H9 (cell line): ENCODE data around the gene IL3. TPM values are rescaled to one million over a fixed set of nuclear protein-coding genes. Genes with fewer than 3 reads are reported as not detected.

ENCODE experiments used
- DNase-seq: peaks from one replicate; pipeline ENCODE4 v3.0.0-alpha.2; 2017
- H2AFZ ChIP-seq: one replicate; pipeline ENCODE4 v1.6.1; 2013; ENCODE audit warnings: mild to moderate bottlenecking, low read length, control low read depth, moderate library complexity
- H2AK5ac ChIP-seq: 2 replicates; pipeline ENCODE4 v1.6.1; 2013; ENCODE audit warnings: low read length, control low read depth, mixed read lengths; ENCODE audit not compliant: insufficient read length
- H2BK120ac ChIP-seq: one replicate; pipeline ENCODE4 v1.6.1; 2013; ENCODE audit warnings: low read depth, mild to moderate bottlenecking, low read length, control low read depth, inconsistent platforms; ENCODE audit not compliant: poor library complexity, severe bottlenecking
- H2BK12ac ChIP-seq: 2 replicates; pipeline ENCODE4 v1.6.1; 2013; ENCODE audit warnings: low read length, control low read depth, mixed read lengths, low read depth; ENCODE audit not compliant: insufficient read length
- H2BK15ac ChIP-seq: 2 replicates; pipeline ENCODE4 v1.6.1; 2013; ENCODE audit warnings: low read depth, low read length, control low read depth
- H2BK20ac ChIP-seq: one replicate; pipeline ENCODE4 v1.6.1; 2013; ENCODE audit warnings: low read depth, mild to moderate bottlenecking, low read length, control low read depth, inconsistent platforms; ENCODE audit not compliant: poor library complexity, severe bottlenecking
- H2BK5ac ChIP-seq: 2 replicates; pipeline ENCODE4 v1.6.1; 2013; ENCODE audit warnings: low read length, control low read depth, mixed read lengths; ENCODE audit not compliant: insufficient read length
- H3K14ac ChIP-seq: 2 replicates; pipeline ENCODE4 v1.6.1; 2013; ENCODE audit warnings: low read length, control low read depth; ENCODE audit not compliant: insufficient read depth
- H3K18ac ChIP-seq: 2 replicates; pipeline ENCODE4 v1.6.1; 2013; ENCODE audit warnings: low read depth, mild to moderate bottlenecking, mixed read lengths, low read length, control low read depth; ENCODE audit not compliant: insufficient read length
- H3K23ac ChIP-seq: 2 replicates; pipeline ENCODE4 v1.6.1; 2013; ENCODE audit warnings: low read length, control low read depth, mixed read lengths, low read depth; ENCODE audit not compliant: insufficient read length
- H3K23me2 ChIP-seq: 2 replicates; pipeline ENCODE4 v1.6.1; 2013; ENCODE audit warnings: low read depth, mild to moderate bottlenecking, mixed read lengths, low read length, control low read depth; ENCODE audit not compliant: insufficient read length, poor library complexity, severe bottlenecking
- H3K27ac ChIP-seq: 2 replicates; pipeline ENCODE4 v1.5.1; 2013; ENCODE audit warnings: low read length, control low read depth, mixed read lengths, low read depth; ENCODE audit not compliant: insufficient read length
- H3K27me3 ChIP-seq: 2 replicates; pipeline ENCODE4 v1.6.1; 2013; ENCODE audit warnings: low read length, control low read depth, inconsistent platforms; ENCODE audit not compliant: insufficient read depth
- H3K4ac ChIP-seq: 2 replicates; pipeline ENCODE4 v1.6.1; 2013; ENCODE audit warnings: low read depth, mild to moderate bottlenecking, control low read depth, inconsistent platforms, low read length, moderate library complexity
- H3K4me1 ChIP-seq: 2 replicates; pipeline ENCODE4 v1.6.1; 2013; ENCODE audit warnings: low read length, control low read depth, inconsistent platforms; ENCODE audit not compliant: insufficient read depth
- H3K4me2 ChIP-seq: 2 replicates; pipeline ENCODE4 v1.6.1; 2013; ENCODE audit warnings: low read length, control low read depth, mixed read lengths; ENCODE audit not compliant: insufficient read length, insufficient read depth
- H3K56ac ChIP-seq: 2 replicates; pipeline ENCODE4 v1.6.1; 2013; ENCODE audit warnings: low read depth, mild to moderate bottlenecking, mixed read lengths, low read length, control low read depth; ENCODE audit not compliant: insufficient read length
- H3K79me1 ChIP-seq: 2 replicates; pipeline ENCODE4 v1.6.1; 2013; ENCODE audit warnings: low read depth, mild to moderate bottlenecking, moderate library complexity, low read length, control low read depth, inconsistent platforms; ENCODE audit not compliant: insufficient read depth, poor library complexity, severe bottlenecking
- H3K79me2 ChIP-seq: 2 replicates; pipeline ENCODE4 v1.6.1; 2013; ENCODE audit warnings: low read length, control low read depth, inconsistent platforms; ENCODE audit not compliant: insufficient read depth
- H3K9ac ChIP-seq: 2 replicates; pipeline ENCODE4 v1.6.1; 2013; ENCODE audit warnings: low read length, control low read depth, mixed read lengths; ENCODE audit not compliant: insufficient read length; ENCODE audit errors: extremely low read depth
- H3K9me3 ChIP-seq: one replicate; pipeline ENCODE4 v1.6.1; 2013; ENCODE audit warnings: low read depth, low read length, inconsistent platforms; ENCODE audit not compliant: control insufficient read depth
- H3T11ph ChIP-seq: one replicate; pipeline ENCODE4 v1.6.1; 2013; ENCODE audit warnings: mild to moderate bottlenecking, low read length, control low read depth, inconsistent platforms
- H4K20me1 ChIP-seq: one replicate; pipeline ENCODE4 v1.6.1; 2013; ENCODE audit not compliant: control insufficient read depth, insufficient read length, insufficient read depth
- H4K5ac ChIP-seq: 2 replicates; pipeline ENCODE4 v1.6.1; 2013; ENCODE audit warnings: low read depth, mild to moderate bottlenecking, mixed read lengths, low read length, control low read depth; ENCODE audit not compliant: insufficient read length
- H4K8ac ChIP-seq: replicated peaks from 2 replicates; pipeline ENCODE4 v1.6.1; 2013; ENCODE audit warnings: low read length, control low read depth, mixed read lengths, low read depth; ENCODE audit not compliant: insufficient read length
- H4K91ac ChIP-seq: 2 replicates; pipeline ENCODE4 v1.6.1; 2013; ENCODE audit warnings: low read depth, mild to moderate bottlenecking, moderate library complexity, mixed read lengths, low read length, control low read depth; ENCODE audit not compliant: insufficient read length
- H3K27ac Mint-ChIP-seq, 3 experiments: 2 replicates in 2 of 3; 3 replicates in 1 of 3; pipeline ENCODE4 v1.8.0; 2020 to 2021; ENCODE audit warnings: mixed read lengths in 3 of 3, mild to moderate bottlenecking in 1 of 3, moderate library complexity in 1 of 3
- H3K27me3 Mint-ChIP-seq: 2 replicates; pipeline ENCODE4 v1.8.0; 2021; ENCODE audit warnings: low read depth, mild to moderate bottlenecking, moderate library complexity, mixed read lengths
- H3K36me3 Mint-ChIP-seq, 3 experiments: 2 replicates in 2 of 3; 3 replicates in 1 of 3; pipeline ENCODE4 v1.8.0; 2020 to 2021; ENCODE audit warnings: low read depth in 3 of 3, mixed read lengths in 3 of 3; ENCODE audit not compliant: insufficient read depth in 1 of 3
- H3K4me1 Mint-ChIP-seq, 2 experiments: 2 replicates each; pipeline ENCODE4 v1.8.0; 2020; ENCODE audit warnings: mixed read lengths in 2 of 2
- H3K4me3 Mint-ChIP-seq, 2 experiments: 2 replicates in 1 of 2; 3 replicates in 1 of 2; pipeline ENCODE4 v1.8.0; 2020 to 2021; ENCODE audit warnings: mild to moderate bottlenecking in 2 of 2, mixed read lengths in 2 of 2, moderate library complexity in 1 of 2
- H3K9me3 Mint-ChIP-seq, 2 experiments: 2 replicates in 1 of 2; 3 replicates in 1 of 2; pipeline ENCODE4 v1.8.0; 2020; ENCODE audit warnings: mild to moderate bottlenecking in 2 of 2, mixed read lengths in 2 of 2, moderate library complexity in 1 of 2
- WGBS: extraction: QIAGEN DNeasy Blood & Tissue Kit; methylation state at CpG from one replicate; pipeline ENCODE4 v1.1.7; 2013; ENCODE audit warnings: missing lambda C conversion rate, low lambda C conversion rate, mixed read lengths; ENCODE audit not compliant: insufficient read length; ENCODE audit errors: extremely low coverage; 5-methylcytosine and 5-hydroxymethylcytosine counted together
- total RNA-seq: library from RNA; stranded (reverse); gene quantifications from 2 replicates; pipeline ENCODE4 v1.2.1, GENCODE V29; 2021
- TF ChIP-seq, protein P1 (sequence below): fragments of 200-600 bp; sonication (generic); conservative IDR thresholded peaks from 3 replicates; pipeline ENCODE4 v1.8.0; 2021; ENCODE audit warnings: antibody characterized with exemption, mild to moderate bottlenecking

The IL3 gene
- total RNA-seq, 1 experiment from 2014 or later = not detected

DNA sequence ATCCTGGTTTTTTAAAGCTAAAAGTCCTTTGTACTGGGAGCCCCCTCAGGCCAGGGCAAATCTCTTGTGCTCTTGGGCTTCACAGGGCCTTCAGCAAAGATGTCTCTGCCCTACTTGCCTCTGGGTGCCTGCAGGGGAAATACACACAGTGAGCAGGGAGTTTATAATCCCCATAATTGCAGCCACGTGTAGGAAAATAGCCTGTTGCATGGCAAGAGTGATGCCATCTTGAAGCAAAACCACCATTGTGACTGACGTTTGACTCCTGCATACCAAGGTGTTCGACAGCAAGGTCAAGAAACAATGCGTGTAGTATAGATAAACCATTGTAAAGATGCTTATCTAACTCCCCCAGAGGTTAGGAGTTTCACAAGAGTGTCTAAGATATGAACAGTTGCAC is 11.4 kb upstream of the IL3 start:
- no peaks in the 10 kb centered on the region for H3K36me3 Mint-ChIP-seq
- TF ChIP-seq, protein P1, sequence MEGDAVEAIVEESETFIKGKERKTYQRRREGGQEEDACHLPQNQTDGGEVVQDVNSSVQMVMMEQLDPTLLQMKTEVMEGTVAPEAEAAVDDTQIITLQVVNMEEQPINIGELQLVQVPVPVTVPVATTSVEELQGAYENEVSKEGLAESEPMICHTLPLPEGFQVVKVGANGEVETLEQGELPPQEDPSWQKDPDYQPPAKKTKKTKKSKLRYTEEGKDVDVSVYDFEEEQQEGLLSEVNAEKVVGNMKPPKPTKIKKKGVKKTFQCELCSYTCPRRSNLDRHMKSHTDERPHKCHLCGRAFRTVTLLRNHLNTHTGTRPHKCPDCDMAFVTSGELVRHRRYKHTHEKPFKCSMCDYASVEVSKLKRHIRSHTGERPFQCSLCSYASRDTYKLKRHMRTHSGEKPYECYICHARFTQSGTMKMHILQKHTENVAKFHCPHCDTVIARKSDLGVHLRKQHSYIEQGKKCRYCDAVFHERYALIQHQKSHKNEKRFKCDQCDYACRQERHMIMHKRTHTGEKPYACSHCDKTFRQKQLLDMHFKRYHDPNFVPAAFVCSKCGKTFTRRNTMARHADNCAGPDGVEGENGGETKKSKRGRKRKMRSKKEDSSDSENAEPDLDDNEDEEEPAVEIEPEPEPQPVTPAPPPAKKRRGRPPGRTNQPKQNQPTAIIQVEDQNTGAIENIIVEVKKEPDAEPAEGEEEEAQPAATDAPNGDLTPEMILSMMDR = no peak
- Histone ChIP-seq H3K56ac (no peak overlapping the region), H3K14ac (no peak overlapping the region), H3K4me1 (no peaks in the 10 kb centered on the region; the same call in 1 of the 2 replicates), H2BK15ac (no peak overlapping the region), H2BK12ac (no peak overlapping the region), H3K27ac (no peak overlapping the region), H4K91ac (no peak overlapping the region), H4K5ac (no peak overlapping the region), H2AFZ (no peak overlapping the region), H3K79me2 (no peaks in the 10 kb centered on the region), H4K20me1 (no peaks in the 10 kb centered on the region), H3K27me3 (no peaks in the 10 kb centered on the region), H3T11ph (no peak overlapping the region), H2BK120ac (no peak overlapping the region), H3K18ac (no peak overlapping the region), H3K9me3 (no peaks in the 10 kb centered on the region), H3K4me2 (no peak overlapping the region), H2BK20ac (no peak overlapping the region), H3K9ac (no peak overlapping the region), H2AK5ac (no peak overlapping the region), H3K79me1 (no peaks in the 10 kb centered on the region), H3K23me2 (no peaks in the 10 kb centered on the region), H3K4ac (no peak overlapping the region), H3K23ac (no peak overlapping the region), H4K8ac (no peak overlapping the region), H2BK5ac (no peak overlapping the region)
- peaks cover 13 to 16% of the 10 kb centered on the region in 2 experiments for H3K4me1 Mint-ChIP-seq
- DNase-seq = peak; percentile 13
- H3K27ac Mint-ChIP-seq = no peak overlapping the region
- WGBS = no CpG with 5 or more reads among the region's 4 CpGs
- no peak overlapping the region for H3K4me3 Mint-ChIP-seq
- H3K27me3 Mint-ChIP-seq = peaks cover 4% of the 10 kb centered on the region; the same call in 1 of the 2 replicates
- H3K9me3 Mint-ChIP-seq = no peaks in the 10 kb centered on the region
